Measurements from ENCODE around the gene MSRB3.
"Not testable (repeated sequence)": the region's sequence is repeated elsewhere in the genome, so short reads cannot be mapped to it uniquely, and the experiment has no call there.

Gene MSRB3

DNA sequence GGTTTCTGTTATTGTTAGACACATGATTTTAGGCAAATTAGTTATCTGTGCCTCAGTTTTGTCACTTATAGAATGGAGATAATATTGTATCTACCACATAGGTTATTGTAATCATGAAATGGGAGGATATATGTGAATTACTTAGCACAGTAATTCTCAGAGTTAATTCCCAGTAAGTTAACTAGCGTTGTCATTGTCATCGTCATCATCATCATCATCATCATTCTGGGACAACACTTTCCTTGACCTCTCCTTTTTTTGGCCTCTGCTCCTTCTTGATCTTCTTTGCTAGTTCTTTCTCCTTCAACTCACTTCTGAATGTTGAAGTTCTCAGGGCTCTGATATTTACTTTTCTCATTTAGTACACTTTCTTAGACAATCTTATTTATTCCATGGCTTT lies 13.8 kb downstream of the MSRB3 start:
- DNase-seq, result no peak

DNA sequence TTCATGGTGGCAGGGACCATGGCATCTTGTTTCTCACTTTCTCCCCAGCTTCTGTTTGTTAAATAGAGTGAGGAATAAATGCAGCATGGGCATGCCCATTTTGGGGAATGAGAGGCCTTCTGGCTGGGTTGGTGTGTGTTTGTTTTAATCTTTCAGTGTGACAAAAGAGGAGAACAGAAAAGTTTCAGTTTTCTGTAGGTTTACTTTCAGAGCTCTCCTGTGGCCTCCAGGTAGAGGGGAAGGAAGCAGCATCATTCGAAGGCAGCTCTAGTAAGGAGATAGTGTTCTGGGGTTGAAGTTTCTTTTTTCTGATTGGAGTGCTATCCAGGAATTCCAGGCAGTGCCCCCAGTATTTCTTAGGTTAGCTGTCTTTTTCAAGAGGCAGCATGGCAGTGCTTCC lies 15.3 kb downstream of the MSRB3 start:
- DNase-seq, result no peak

DNA sequence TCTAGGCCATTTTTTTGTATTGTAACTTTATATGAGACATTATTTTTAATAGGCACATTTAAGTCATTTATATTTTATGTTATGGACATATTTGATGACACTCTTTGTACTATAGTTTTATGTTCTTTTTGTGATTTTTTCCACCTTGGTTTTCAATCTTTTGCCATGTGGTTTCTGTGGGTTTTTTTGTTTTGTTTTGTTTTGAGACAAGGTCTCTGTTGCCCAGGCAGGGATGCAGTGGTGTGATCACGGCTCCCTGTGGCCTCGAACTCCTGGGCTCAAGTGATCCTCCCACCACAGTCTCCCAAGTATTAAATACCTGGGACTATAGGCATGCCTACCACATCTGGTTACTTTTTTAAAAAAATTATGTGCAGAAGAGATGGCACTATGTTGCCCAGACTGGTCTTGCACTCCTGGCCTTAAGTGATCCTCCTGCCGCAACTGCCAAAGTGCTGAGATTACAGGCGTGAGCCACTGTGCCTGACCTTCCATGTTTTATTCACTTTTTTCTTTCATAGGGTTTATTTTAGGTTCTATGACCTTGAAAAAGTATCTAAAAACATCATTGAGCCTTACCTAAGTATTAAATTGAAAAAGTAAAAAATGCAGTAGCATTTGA lies 16.3 kb downstream of the MSRB3 start:
- DNase-seq, result no peak

DNA sequence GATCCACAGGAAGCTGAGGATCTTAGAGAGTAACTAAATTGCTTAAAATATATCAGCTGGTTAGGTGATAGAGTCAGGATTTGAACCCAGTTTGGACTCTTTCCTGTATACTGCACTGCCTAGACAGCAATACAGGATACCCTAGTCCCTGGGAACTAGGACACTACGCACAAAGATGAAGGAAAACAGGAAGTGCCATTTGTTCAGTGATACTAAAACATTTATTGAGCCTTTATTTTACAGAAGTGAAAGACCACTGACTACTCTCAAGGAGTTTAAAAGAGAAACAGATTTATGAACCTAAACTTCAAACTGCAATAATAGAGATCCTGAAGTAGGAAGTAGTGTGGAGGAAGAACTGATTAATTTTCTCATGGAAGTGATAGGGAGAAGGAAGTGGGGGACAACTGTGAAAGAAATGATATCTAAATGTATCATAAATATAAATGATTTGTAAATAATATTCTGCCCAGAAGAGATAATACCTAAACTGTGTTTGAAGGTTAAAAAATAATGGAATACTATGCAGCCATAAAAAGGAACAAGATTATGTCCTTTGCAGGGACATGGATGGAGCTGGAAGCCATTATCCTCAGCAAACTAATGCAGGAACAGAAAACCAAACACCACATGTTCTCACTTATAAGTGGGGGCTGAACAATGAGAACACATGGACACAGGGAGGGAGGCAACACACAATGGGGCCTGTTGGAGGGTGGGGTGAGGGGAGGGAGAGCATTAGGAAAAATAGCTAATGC lies 18.2 kb downstream of the MSRB3 start:
- no peak for DNase-seq

- DNase-seq, result no peak
Measured at GRCh38 chr12:65300097-65300496, 21.6 kb downstream of the MSRB3 start.

DNA sequence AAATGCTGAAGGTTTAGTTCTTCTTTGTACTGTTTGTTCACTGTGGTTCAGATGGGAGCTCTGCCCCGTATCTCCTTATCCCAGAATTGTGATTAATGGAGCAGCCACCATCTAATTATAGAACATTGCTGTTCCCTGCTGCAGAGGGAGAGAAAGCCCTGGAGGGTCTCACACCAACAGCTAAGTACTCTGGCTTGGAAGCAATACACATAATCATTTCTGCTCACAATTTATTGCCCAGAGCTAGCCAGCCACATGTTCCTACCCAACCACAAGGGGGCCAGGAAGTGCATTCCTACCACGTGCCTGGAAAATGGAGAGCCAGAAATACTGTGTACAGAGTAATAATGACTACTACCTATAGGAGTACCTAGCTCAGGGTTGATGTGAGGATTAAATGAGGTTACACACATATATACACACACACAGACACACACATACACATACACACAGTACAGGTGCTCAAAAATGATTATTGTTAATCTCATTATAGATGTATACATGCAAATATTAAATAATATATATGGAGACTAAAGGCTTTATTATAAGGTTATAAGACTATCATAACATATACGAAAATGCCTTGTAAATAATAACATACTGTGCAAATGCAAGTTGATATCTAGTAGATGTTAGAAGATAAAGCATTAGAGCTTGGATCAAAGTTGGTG lies 22.3 kb downstream of the MSRB3 start:
- DNase-seq, result no peak

- DNase-seq, result no peak
Measured at GRCh38 chr12:65302891-65303290, 24.4 kb downstream of the MSRB3 start.

- no peak for DNase-seq
Measured at GRCh38 chr12:65305346-65305950, 27.0 kb downstream of the MSRB3 start.

DNA sequence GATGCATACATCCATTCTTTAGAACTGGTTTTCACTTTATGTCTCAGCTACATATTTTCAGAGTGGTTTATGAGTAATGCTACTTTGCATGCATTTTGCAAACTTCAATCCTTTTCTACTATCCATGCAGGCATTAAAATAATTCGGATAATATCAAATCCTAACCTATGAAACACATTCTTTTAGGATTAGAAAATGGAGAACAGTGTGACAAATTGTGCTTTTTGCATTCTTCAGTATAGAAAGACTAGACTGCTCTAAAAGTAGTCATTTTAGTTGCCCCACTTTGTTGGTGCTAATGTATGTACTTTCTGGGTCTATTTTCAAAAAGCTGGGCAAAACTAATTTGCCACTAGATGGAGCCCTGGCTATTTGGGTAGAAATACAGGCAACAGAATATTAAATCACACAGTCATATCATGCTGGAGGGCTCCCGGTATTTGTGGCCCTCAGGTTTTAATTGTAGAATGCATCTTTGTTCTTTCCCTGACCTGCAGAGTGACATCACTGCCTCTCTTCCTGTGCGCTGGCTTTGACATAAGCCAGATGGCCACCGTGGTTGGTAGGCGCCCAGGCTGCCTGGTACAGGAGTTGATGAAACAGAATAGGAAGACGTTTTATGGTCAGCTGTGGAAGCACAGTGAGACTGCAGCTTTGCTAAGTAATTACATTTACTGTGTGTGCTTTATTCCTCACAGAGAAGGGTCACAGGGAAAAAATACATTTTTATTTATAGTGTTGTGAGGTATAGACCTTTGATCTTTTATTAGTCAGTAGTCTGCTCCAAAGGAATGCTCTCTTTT lies 28.1 kb downstream of the MSRB3 start:
- no peak for DNase-seq

GRCh38 chr12:65307169-65307501 lies 28.7 kb downstream of the MSRB3 start:
- DNase-seq, result no peak

- DNase-seq, result no peak
Measured at GRCh38 chr12:65308006-65308405, 29.5 kb downstream of the MSRB3 start.

DNA sequence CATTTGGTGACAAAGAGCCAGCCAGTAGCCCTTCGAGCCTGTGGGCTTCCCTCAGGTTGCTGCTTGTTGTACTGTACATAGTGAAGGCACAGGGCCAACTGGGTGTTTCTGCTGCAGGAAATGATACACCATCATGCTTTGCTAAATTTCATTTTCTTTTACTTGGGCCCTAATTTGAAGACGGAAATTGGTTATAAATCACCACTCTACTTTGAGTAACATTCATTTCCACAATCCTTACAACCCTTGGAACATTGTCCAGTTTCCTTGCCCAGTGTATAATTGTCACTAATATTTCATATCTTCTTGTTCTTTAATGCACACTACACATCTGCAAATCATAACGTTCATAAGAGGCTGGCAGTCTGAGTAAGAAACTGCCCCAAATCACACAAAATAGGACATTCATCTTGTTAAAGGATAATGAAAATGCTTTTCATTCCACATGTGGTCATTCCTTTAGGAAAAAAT lies 30.2 kb downstream of the MSRB3 start:
- DNase-seq, result no peak

- no peak for DNase-seq
Measured at GRCh38 chr12:65311260-65311659, 32.8 kb downstream of the MSRB3 start.

GRCh38 chr12:65313719-65314317 lies 35.3 kb downstream of the MSRB3 start:
- no peak for DNase-seq

DNA sequence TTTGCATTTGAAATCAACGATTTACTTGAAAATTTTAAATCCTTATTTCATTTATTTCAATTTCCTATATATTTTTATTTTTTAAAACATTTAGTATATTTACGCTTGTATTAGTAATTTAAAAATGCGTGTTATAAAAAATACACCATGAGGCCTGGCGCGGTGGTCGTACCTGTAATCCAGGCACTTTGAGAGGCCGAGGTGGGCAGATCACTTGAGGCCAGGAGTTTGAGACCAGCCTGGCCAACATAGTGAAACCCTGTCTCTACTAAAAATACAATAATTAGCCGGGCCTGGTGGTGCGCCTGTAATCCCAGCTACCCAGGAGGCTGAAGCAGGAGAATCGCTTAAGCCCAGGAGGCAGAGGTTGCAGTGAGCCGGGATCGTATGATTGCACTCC lies 36.8 kb downstream of the MSRB3 start:
- not testable (repeated sequence) for DNase-seq

DNA sequence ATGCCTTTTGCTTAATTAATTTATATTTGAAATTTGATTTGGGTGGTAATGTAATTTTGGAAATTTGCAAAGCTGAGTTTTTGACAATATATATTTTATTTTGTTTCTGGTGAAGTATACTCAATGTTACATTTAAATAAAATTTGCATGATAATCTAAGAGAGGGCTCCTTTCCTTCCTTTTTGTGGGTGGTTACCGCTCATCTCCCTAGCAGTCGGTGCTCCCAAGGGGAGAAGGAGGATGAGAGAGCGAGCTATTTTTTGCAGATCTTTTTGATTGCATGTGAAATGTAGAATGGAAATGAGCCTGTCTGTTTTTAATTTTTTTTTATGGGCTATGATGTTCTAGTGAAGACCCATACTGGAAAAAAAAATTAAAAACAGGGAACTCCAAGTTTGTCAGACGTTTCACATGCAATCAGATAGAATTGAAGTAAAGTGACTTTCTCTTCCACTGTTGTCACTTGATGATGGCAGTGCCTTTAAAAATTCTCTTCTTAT lies 39.8 kb downstream of the MSRB3 start:
- no peak for DNase-seq

DNA sequence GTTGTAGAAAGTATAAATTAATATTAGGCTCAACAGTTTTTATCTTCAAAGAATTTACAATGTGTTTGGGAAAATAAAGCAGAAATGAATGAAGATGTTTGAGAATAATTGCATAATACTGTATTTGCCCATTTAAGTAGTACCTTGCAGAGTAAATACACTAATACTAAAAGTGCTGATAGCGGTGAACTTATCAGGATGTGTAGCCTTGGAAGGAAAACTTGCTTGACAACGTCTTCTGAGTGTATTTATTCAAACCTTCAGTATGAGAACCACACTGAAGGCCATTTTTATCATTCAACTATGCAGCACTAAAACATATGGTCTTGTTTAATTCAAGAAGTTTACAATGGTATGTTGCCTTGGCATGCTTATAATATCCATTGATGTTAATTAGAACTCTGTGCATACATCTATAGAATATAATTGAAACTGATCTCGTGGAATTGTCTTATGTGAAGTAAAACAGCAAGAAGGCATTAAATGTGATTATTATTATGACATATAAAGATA lies 41.3 kb downstream of the MSRB3 start:
- no peak for DNase-seq

GRCh38 chr12:65323070-65323469 lies 44.6 kb downstream of the MSRB3 start:
- no peak for DNase-seq

DNA sequence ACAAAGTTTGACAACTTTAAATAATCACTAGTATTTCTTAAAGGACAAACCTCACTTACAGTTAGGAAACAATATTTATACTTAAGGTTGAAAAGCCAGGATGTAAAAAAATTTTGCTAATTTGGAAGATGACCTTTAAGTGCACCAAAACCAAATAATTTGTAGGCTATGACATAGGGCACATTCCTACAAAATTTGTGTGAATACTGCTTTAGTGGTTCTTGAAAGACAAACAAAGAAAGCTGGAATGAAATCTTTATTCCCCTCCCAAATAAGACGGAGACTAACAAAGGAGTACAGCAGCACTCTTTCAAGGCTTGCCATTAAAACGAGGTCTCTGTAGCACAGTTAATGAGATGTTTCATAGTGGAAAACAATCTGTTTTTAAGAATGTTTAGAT lies 45.6 kb downstream of the MSRB3 start:
- no peak for DNase-seq

- DNase-seq, result no peak
Measured at GRCh38 chr12:65324551-65324950, 46.1 kb downstream of the MSRB3 start.

DNA sequence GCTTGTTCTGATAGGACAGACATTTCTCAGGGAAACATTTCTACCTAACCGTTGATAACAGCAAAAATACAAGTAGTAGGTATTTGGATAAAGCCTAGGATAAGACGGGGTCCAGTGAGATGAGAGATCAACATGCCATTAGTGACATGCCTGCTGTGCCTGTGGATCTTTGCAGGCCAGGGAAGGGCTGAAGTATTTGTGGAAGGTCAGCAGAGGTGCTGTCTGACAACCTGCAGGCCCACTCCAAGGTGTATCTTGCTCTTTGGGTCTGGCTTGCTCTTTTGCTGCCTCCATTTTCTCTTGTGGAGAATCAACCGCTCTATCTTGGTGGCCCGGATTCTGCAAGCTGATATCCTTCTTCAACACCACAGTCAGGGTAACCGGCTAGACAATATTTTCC lies 46.7 kb downstream of the MSRB3 start:
- DNase-seq, result no peak

GRCh38 chr12:65326616-65327015 lies 48.1 kb downstream of the MSRB3 start:
- no peak for DNase-seq
